Subcutaneous adipose tissue (tissue), 4 donors: ENCODE data around the gene PRKCH. TPM values are rescaled to one million over a fixed set of nuclear protein-coding genes. Genes with fewer than 3 reads are reported as not detected.

Source experiments
- total RNA-seq, 4 donors: library from RNA; depleted of rRNA; stranded (reverse); fragments of >200 nt; gene quantifications; one replicate each; pipeline ENCODE4 v1.1.0, GENCODE V29; 2016
- TF ChIP-seq, protein P1 (sequence below): fragments of 450-650 bp; IDR thresholded peaks from one replicate; pipeline ENCODE4 v1.5.1; 2016; ENCODE audit warnings: low read depth, mild to moderate bottlenecking, control low read depth, antibody characterized with exemption, moderate library complexity

PRKCH gene
- total RNA-seq, 4 donors from 2014 or later: 25.8 to 46.3 (median 36.4) TPM

- TF ChIP-seq, protein P1, sequence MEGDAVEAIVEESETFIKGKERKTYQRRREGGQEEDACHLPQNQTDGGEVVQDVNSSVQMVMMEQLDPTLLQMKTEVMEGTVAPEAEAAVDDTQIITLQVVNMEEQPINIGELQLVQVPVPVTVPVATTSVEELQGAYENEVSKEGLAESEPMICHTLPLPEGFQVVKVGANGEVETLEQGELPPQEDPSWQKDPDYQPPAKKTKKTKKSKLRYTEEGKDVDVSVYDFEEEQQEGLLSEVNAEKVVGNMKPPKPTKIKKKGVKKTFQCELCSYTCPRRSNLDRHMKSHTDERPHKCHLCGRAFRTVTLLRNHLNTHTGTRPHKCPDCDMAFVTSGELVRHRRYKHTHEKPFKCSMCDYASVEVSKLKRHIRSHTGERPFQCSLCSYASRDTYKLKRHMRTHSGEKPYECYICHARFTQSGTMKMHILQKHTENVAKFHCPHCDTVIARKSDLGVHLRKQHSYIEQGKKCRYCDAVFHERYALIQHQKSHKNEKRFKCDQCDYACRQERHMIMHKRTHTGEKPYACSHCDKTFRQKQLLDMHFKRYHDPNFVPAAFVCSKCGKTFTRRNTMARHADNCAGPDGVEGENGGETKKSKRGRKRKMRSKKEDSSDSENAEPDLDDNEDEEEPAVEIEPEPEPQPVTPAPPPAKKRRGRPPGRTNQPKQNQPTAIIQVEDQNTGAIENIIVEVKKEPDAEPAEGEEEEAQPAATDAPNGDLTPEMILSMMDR: no peak
Measured at GRCh38 chr14:61589691-61590581, 268.6 kb downstream of the PRKCH start.

DNA sequence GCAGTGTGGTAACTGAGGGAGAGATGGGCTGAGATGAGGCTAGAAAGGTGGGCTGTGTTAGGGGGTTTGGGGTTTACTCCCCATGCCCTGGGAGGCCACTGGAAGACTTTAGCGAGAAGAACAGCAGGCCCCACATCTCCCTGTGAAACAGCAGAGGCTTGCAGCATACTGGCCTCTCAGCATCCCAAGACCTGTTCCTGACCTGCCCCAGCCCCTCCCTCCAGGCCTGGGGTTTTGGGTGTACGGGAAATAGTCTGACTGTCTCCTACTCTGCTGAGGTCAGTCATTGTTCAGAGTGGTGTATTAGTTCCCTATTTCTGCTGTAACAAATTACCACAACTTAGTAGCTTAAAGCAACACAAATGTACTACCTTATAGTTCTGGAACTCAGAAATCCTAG, 270.5 kb downstream of the PRKCH start:
- TF ChIP-seq, protein P1: no peak

DNA sequence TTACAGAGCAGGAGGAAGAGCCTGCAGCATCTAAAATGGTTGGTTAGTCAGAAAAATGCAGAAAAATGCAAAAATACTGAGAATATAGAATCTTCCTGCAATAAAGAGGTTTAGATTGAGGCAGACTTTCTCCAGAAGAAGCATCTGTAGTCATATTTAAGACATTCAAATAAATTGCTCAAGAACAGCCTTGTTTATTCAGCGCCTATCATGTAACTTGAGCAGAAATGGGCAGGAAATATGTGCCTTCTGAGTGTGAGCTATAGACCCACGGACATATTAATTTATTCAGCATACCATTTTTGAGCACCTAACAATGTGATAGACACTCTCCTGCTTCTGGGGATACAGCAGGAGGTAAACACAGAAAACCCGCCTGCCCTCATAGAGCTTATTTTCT, 272.0 kb downstream of the PRKCH start:
- TF ChIP-seq, protein P1: no peak

DNA sequence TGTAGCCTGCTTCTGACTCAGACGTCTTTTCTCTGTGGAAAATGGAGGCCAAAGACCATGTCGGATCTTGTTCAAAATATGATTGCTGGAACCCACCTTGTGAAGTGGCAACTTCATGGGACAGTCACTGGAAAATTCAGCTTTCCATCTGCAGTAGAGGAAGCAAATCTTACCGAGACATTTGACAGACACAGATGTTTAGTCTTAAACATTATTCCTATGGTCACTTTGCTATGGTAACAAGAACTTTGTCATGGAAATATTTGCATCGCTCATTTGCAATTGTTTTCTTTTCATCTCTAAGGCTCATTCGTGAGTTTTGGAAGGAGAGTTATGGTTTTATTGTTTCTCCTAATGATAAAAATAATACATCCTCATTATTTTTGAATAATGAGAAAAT, 275.6 kb downstream of the PRKCH start:
- TF ChIP-seq, protein P1: no peak

DNA sequence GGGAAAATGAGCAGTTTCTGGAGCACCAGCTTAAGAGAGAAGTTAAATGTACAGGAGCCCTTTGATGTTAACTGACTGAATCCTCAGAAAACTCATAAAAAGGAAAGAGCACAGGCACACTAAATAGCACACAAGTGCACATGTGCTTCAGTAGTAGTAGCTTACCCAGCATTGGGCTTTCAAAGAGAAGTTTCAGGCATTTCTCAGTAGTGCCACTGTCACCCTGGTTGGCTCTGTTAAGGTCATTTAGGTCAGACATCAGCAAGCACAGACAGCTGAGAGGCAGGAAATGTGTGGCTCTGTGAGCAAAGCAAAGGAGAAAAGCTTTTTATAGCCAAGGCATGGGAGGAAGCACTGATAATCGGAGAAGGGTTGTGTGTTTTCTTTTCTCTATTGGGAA, 277.6 kb downstream of the PRKCH start:
- TF ChIP-seq, protein P1: no peak

GRCh38 chr14:61599942-61600341, 278.6 kb downstream of the PRKCH start:
- TF ChIP-seq, protein P1: no peak

Other genes starting within 250 kb of the PRKCH start
- gene TMEM30B, start 40.2 kb upstream of the PRKCH start, total RNA-seq: 1 to 10 TPM; 2.0 to 3.4 (median 2.8) TPM